NCI-H1092 treated with DMSO at 0.1 percent for 48 hours (cell line): ENCODE data around the gene CD99L2.

Experiments used
- DNase-seq: peaks from one replicate; lab custom pipeline; 2025; lab: John Stamatoyannopoulos, UW

CD99L2 gene

GRCh38 chrX:150762258-150763165, 136.0 kb downstream of the CD99L2 start:
- DNase-seq = no peak

GRCh38 chrX:150761819-150762216, 136.7 kb downstream of the CD99L2 start:
- DNase-seq = no peak

DNA sequence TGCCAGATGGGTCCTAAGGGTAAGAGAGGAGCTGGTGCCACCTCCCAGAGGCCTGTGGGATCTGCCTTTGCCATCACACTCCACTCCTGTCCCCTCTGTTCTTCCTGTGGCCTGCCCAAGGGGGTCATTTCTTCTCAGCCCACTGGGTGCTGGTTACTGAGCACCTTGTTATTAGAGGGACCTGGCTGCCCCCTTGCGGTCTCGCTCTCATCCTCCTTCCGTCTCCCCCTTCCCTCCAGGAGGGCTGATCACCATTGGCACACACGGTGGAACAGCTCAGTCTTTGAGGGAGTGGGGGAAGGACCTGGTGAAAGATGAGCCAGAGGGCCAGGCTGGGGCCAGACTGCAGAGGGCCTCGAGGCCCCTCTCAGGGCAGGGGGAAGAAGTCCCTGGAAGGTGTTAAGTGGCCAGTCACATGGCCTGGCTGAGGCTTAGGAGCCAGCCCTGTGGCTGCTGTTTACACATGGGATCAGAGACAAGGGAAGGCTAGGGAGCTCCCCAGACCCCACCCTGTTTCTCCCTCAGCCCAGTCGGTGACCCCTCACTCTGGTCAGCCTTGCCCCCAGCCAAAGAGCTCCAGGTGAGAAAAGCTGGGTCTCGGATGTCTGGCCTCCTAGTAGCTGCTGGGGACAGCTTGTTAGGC, 137.2 kb downstream of the CD99L2 start:
- DNase-seq = no peak

- no peak for DNase-seq
Observed at GRCh38 chrX:150759568-150760416, 138.7 kb downstream of the CD99L2 start.

DNA sequence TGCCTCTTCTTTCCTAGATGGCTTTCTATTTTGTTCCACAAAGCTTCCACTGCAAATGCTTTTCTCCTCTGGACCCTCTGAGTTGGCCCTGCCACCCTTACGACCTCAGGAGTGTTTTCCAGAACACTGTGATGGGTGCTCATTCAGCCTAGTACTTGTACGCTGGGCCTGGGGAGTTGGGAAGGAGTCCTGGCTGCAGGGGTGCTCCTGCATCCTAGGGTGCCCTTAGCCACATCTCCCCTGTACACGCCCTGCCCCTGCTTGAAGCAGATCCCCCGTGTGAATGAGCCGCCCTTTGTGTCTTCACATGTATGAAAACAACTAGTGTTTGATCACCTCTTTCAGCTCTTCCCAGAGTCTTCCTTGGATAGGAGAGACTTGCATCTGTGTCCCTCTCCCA, 141.1 kb downstream of the CD99L2 start:
- DNase-seq = no peak

DNA sequence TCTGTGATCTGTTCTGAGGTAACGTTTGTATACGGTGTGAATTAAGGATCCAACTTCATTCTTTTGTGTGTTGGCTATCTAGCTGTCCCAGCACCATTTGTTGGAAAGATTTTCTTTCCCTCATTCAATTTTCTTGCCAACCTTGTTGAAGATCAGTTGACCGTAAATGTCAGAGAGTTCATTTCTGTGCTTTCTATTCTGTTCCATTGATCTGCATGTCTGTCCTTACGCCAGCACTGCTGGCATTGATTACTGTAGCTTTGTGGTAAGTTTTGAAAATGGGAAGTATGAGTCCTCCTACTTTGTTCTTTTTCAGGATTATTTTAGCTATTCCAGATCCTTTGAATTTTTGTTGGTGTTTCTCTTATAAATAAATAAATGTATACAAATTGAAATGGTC, 144.5 kb downstream of the CD99L2 start:
- no peak for DNase-seq

DNA sequence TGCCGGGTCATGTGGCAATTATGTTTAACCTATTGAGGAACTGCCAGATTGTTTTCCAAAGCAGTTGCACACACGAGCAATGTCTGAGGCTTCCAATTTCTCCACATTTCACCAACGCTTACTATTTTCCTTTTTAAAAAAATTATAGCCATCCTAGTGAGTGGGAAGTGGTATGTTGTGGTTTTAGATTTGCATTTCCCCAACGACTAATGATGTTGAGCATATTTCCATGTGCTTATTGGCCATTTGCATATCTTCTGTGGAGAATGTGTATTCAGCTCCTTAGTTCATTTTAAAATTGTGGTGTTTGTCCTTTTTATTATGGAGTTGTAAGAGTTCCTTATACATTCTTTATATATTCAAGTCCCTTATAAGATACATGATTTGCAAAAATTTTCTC, 145.1 kb downstream of the CD99L2 start:
- no peak for DNase-seq

DNA sequence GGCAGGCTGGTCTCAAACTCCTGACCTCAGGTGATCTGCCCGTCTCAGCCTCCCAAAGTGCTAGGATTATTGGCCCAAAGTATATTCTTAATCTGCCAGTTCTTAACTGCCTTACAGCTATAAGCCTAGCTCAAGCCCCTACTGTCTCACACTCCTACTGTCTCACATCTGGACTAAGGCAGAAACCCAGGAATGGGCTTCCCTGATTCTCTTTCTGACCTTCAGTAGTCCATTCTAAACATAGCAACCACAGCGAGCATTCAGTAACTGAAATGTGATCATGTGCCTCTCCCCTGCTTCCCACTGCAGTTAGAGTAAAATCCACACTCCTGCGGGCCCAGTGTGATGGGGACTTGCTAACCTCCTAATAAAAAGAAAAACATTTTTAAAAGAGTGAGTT, 146.3 kb downstream of the CD99L2 start:
- no peak for DNase-seq

DNA sequence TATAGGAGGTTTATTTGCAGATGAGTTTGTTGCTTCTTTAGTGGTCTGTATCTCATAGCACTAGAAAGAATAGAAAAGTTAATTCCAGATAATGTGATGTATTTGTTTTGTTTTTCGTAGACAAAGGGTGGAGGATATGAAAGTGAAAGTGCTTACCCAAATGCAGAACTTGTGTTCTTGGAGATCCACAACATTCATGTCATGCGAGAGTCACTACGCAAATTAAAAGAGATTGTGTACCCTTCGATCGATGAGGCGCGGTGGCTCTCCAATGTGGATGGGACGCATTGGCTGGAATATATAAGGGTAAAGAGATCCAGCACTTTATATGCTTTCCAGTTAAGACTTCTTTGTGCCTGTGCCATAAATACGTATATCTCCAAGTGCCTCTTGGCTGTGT, 162.0 kb downstream of the CD99L2 start:
- DNase-seq = no peak

DNA sequence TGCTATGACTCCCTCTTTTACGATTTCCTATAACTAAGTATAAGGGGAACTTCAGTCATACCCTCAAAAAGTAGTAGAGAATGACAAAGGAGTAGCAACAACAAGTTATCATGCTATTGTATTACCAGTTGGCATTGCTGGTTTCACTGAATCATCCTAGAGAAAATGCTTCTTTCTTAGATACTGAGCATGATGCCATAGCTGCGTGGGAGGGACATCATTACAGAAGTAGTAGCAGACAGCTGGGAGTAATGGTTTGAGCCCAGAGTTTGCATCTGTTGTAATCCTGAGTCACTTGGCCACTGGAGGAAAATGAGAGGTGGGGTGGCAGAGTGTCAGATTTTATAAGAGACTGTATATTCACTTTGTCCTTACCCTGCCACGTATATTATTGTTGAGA, 166.7 kb downstream of the CD99L2 start:
- no peak for DNase-seq

DNA sequence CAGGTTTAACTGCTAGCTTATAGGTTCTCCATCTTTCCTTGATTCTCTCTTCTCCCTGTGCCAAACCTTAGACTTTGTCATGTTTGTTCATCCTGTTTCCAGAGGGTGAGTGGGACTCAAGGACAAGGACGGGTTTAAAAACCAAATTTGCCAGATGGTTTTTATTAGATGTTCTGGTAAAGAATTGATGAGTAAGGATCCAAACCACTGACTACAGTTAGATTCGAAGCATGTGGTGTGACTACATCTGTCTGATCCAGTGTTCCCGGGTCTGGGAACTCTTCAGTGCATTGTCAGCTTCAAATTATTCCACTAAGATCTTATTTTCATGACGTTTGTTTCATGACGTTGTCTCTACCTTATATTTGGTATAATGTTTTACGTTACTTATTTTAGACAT, 167.7 kb downstream of the CD99L2 start:
- no peak for DNase-seq

GRCh38 chrX:150729956-150730355, 168.5 kb downstream of the CD99L2 start:
- DNase-seq = no peak

DNA sequence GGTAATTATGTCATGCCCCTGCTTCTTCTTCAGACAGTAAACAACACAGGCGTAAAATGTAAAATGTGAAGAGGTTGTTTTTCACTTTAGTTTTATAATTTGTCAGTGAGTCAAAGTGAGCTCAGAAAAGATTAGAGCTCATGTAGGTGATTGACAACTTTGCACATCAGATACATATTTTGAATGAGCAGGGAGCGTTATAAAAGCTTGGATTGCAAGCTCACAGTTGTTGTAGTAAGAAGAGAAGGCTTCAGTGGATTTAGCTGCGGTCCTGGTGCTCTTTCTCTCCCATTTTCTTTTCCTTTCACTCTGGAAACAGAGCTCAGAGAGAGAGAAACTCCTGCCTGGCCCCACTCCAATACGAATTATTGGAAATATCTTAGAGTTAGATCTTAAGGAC, 178.8 kb downstream of the CD99L2 start:
- no peak for DNase-seq
